ENCODE data around the gene SBF2. TPM values are rescaled to one million over a fixed set of nuclear protein-coding genes. Genes with fewer than 3 reads are reported as not detected.

Gene SBF2
- total RNA-seq, 2 donors from 2014 or later, result 53.8 to 60.8 TPM

GRCh38 chr11:10205928-10206327 lies 88.1 kb downstream of the SBF2 start:
- Histone ChIP-seq H3K9me3 (peaks cover 8% of the 10 kb centered on the region), H3K36me3 (no peaks in the 10 kb centered on the region), H3K27me3 (replicated peaks; ENCODE audit: insufficient read depth) (no peaks in the 10 kb centered on the region), H3K27ac (no peak overlapping the region), H3K4me1 (ENCODE audit: control insufficient read depth in 1 of 2, low read depth in 2 of 2) (peaks cover 4 to 14% of the 10 kb centered on the region in 2 donors), H3K4me3 (no peak overlapping the region)
- DNase-seq (ENCODE audit: low spot score) (no peak), ATAC-seq (ENCODE audit: insufficient number of reproducible peaks, low FRiP score, low read depth) (no peak)
- TF ChIP-seq CTCF (IDR thresholded peaks at IDR 0.05), result no peak

GRCh38 chr11:10204021-10204420 lies 90.0 kb downstream of the SBF2 start:
- Histone ChIP-seq H3K27ac (no peak overlapping the region), H3K36me3 (no peaks in the 10 kb centered on the region), H3K4me1 (ENCODE audit: control insufficient read depth in 1 of 2, low read depth in 2 of 2) (peaks cover 4 to 16% of the 10 kb centered on the region in 2 donors), H3K9me3 (peaks cover 8% of the 10 kb centered on the region), H3K4me3 (no peak overlapping the region), H3K27me3 (replicated peaks; ENCODE audit: insufficient read depth) (no peaks in the 10 kb centered on the region)
- DNase-seq (ENCODE audit: low spot score) (no peak), ATAC-seq (ENCODE audit: insufficient number of reproducible peaks, low FRiP score, low read depth) (no peak)
- TF ChIP-seq CTCF (IDR thresholded peaks at IDR 0.05), result no peak

- H3K27me3 ChIP-seq (replicated peaks; ENCODE audit: insufficient read depth), result no peaks in the 10 kb centered on the region
- no peak overlapping the region for H3K27ac ChIP-seq
- no peak for TF ChIP-seq CTCF (IDR thresholded peaks at IDR 0.05)
- ATAC-seq (ENCODE audit: insufficient number of reproducible peaks, low FRiP score, low read depth) (no peak), DNase-seq (ENCODE audit: low spot score) (no peak)
- H3K4me3 ChIP-seq, result no peak overlapping the region
- H3K4me1 ChIP-seq (ENCODE audit: control insufficient read depth in 1 of 2, low read depth in 2 of 2), result peaks cover 0 to 9% of the 10 kb centered on the region in 2 donors
- H3K36me3 ChIP-seq, result no peaks in the 10 kb centered on the region
- peaks cover 8% of the 10 kb centered on the region for H3K9me3 ChIP-seq
Measured at GRCh38 chr11:10201343-10201742, 92.7 kb downstream of the SBF2 start.

- ATAC-seq (ENCODE audit: insufficient number of reproducible peaks, low FRiP score, low read depth), result no peak
- Histone ChIP-seq H3K4me1 (ENCODE audit: control insufficient read depth in 1 of 2, low read depth in 2 of 2) (peaks cover 0 to 9% of the 10 kb centered on the region in 2 donors), H3K27ac (no peak overlapping the region), H3K27me3 (replicated peaks; ENCODE audit: insufficient read depth) (no peaks in the 10 kb centered on the region), H3K9me3 (no peaks in the 10 kb centered on the region), H3K4me3 (no peak overlapping the region), H3K36me3 (no peaks in the 10 kb centered on the region)
- TF ChIP-seq CTCF (IDR thresholded peaks at IDR 0.05), result no peak
- DNase-seq (ENCODE audit: low spot score), result no peak
Measured at GRCh38 chr11:10197091-10197490, 96.9 kb downstream of the SBF2 start.

GRCh38 chr11:10192036-10192435 lies 102.0 kb downstream of the SBF2 start:
- ATAC-seq (ENCODE audit: insufficient number of reproducible peaks, low FRiP score, low read depth) (no peak), DNase-seq (ENCODE audit: low spot score) (no peak)
- H3K27ac ChIP-seq, result no peak overlapping the region
- no peaks in the 10 kb centered on the region for H3K36me3 ChIP-seq
- no peaks in the 10 kb centered on the region for H3K9me3 ChIP-seq
- no peak for TF ChIP-seq CTCF (IDR thresholded peaks at IDR 0.05)
- no peak overlapping the region for H3K4me3 ChIP-seq
- no peaks in the 10 kb centered on the region for H3K4me1 ChIP-seq (ENCODE audit: control insufficient read depth in 1 of 2, low read depth in 2 of 2)
- H3K27me3 ChIP-seq (replicated peaks; ENCODE audit: insufficient read depth), result no peaks in the 10 kb centered on the region
